Measurements from ENCODE around the gene RNF17. TPM values are rescaled to one million over a fixed set of nuclear protein-coding genes. Genes with fewer than 3 reads are reported as not detected.

Gene RNF17
- total RNA-seq, 1 donor from 2014 or later, result not detected

GRCh38 chr13:24894972-24895300 is 131.0 kb downstream of the RNF17 start:
- Histone ChIP-seq H3K36me3 (no peaks in the 10 kb centered on the region), H3K27ac (no peak overlapping the region), H3K4me1 (no peaks in the 10 kb centered on the region), H3K4me3 (no peak overlapping the region), H3K9me3 (no peaks in the 10 kb centered on the region), H3K27me3 (no peaks in the 10 kb centered on the region)
- intact Hi-C loops (cut with DNase I), result no loop called here
- DNase-seq (ENCODE audit: extremely low spot score in 2 of 2), result no peak
- TF ChIP-seq POLR2A (IDR thresholded peaks at IDR 0.05) (no peak), CTCF (IDR thresholded peaks at IDR 0.05) (no peak), POLR2AphosphoS5 (IDR thresholded peaks at IDR 0.05; ENCODE audit: insufficient read depth in 1 of 2, low read depth in 1 of 2) (no peak)

DNA sequence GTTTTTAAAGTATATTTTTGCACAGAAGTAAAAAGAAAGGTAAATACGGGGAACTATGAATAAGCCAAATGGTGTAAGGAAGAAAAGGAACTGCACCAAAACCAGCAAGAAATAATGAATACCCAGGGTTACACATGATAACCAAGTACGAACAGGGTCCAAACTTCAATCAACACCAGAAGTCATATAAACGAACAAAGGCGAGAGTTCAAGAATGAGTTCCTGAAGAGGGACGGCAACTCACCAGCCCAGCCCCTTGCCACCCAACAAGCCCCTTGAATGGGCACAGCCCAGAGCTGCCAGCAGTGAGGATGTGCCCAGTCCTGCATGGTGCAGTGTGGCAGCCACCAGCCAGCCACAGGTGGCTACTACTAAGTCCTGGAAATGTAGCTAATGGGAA is 132.1 kb downstream of the RNF17 start:
- intact Hi-C loops (cut with DNase I), result no loop called here
- no peaks in the 10 kb centered on the region for H3K36me3 ChIP-seq

GRCh38 chr13:24897293-24897692 is 133.3 kb downstream of the RNF17 start:
- intact Hi-C loops (cut with DNase I), result no loop called here
- Histone ChIP-seq H3K27me3 (no peaks in the 10 kb centered on the region), H3K36me3 (no peaks in the 10 kb centered on the region), H3K4me3 (no peak overlapping the region), H3K27ac (no peak overlapping the region), H3K9me3 (no peaks in the 10 kb centered on the region), H3K4me1 (no peaks in the 10 kb centered on the region)
- TF ChIP-seq CTCF (IDR thresholded peaks at IDR 0.05) (no peak), POLR2A (IDR thresholded peaks at IDR 0.05) (no peak), POLR2AphosphoS5 (IDR thresholded peaks at IDR 0.05; ENCODE audit: insufficient read depth in 1 of 2, low read depth in 1 of 2) (no peak)
- DNase-seq (ENCODE audit: extremely low spot score in 2 of 2), result no peak

More for the DNA sequence above, 132.1 kb downstream of the RNF17 start:
- H3K27me3 ChIP-seq, result no peaks in the 10 kb centered on the region
- DNase-seq (ENCODE audit: extremely low spot score in 2 of 2), result no peak
- H3K9me3 ChIP-seq, result no peaks in the 10 kb centered on the region
- no peak overlapping the region for H3K27ac ChIP-seq
- H3K4me3 ChIP-seq, result no peak overlapping the region
- H3K4me1 ChIP-seq, result no peaks in the 10 kb centered on the region
- TF ChIP-seq POLR2A (IDR thresholded peaks at IDR 0.05), result no peak
- no peak for TF ChIP-seq CTCF (IDR thresholded peaks at IDR 0.05)
- no peak for TF ChIP-seq POLR2AphosphoS5 (IDR thresholded peaks at IDR 0.05; ENCODE audit: insufficient read depth in 1 of 2, low read depth in 1 of 2)

DNA sequence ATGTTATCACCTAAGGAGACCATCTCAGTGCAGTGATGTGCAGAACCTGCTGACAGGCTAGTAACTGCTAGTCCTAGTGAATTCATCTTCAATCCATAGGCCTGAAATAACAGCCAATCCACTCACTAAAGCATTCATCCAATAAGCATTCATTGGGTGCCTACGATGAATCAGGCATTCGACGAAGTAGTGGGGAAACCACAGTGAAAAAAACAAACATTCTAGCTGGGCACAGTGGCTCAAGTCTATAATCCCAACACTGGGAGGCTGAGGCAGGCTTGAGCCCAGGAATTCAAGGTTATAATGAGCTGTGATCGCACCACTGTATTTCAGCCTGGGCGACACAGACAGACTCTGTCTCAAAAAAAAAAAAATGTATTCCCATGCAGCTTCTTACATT is 135.6 kb downstream of the RNF17 start:
- intact Hi-C loops (cut with DNase I), result no loop called here
- Histone ChIP-seq H3K27me3 (no peaks in the 10 kb centered on the region), H3K27ac (no peak overlapping the region), H3K9me3 (no peaks in the 10 kb centered on the region), H3K36me3 (no peaks in the 10 kb centered on the region), H3K4me1 (no peaks in the 10 kb centered on the region), H3K4me3 (no peak overlapping the region)
- TF ChIP-seq CTCF (IDR thresholded peaks at IDR 0.05) (no peak), POLR2A (IDR thresholded peaks at IDR 0.05) (no peak), POLR2AphosphoS5 (IDR thresholded peaks at IDR 0.05; ENCODE audit: insufficient read depth in 1 of 2, low read depth in 1 of 2) (no peak)
- DNase-seq (ENCODE audit: extremely low spot score in 2 of 2), result no peak

DNA sequence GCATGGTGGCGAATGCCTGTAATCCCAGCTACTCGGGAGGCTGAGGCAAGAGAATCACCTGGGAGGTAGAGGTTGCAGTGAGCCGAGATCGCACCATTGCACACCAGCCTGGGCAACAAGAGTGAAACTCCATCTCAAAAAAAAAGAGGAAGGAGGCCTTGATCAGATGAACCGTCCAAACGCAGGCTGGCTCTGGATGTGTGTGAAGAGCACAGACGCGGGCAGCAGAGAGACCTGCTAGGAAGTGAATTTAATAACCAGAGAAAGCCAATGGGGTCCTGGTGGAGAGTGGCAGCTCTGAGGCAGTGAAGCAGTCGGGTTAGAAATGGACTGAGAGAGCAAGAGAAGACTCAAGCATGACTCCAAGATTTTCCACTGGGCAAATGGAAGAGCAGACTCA is 136.5 kb downstream of the RNF17 start:
- Histone ChIP-seq H3K4me1 (no peaks in the 10 kb centered on the region), H3K9me3 (no peaks in the 10 kb centered on the region), H3K4me3 (no peak overlapping the region), H3K27me3 (no peaks in the 10 kb centered on the region), H3K36me3 (no peaks in the 10 kb centered on the region), H3K27ac (no peak overlapping the region)
- TF ChIP-seq POLR2AphosphoS5 (IDR thresholded peaks at IDR 0.05; ENCODE audit: insufficient read depth in 1 of 2, low read depth in 1 of 2) (no peak), CTCF (IDR thresholded peaks at IDR 0.05) (no peak), POLR2A (IDR thresholded peaks at IDR 0.05) (no peak)
- no peak for DNase-seq (ENCODE audit: extremely low spot score in 2 of 2)
- intact Hi-C loops (cut with DNase I), result no loop called here

Measured in vagina (tissue), 2 donors.